ENCODE results near the gene WDFY1. TPM values are rescaled to one million over a fixed set of nuclear protein-coding genes. Genes with fewer than 3 reads are reported as not detected.

The WDFY1 gene
- total RNA-seq, 1 donor from 2014 or later, result 52.6 TPM

DNA sequence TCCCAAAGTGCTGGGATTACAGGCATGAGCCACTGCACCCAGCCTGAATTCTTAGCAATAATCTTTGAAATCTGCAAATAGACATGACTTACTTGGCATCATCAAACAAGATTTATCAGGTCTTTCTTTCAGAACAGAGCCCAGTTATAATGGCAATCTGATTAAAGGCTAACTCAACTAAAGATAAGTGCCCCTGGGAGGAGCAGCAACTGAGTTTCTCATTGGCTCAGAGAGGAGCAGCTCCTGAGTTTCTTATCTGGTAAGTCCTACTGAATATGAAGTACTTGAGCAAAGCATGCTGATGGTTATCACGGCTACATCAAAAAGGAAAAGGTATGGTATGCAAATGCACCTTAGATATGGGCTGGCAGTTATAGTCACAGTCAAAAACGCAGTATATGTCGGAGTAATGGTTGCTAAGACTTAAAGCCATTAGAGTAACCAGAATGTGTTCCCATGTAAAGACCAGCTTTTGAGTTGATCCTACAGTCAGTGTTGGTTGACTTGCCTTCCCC is 92.8 kb downstream of the WDFY1 start:
- no peak for FAIRE-seq

DNA sequence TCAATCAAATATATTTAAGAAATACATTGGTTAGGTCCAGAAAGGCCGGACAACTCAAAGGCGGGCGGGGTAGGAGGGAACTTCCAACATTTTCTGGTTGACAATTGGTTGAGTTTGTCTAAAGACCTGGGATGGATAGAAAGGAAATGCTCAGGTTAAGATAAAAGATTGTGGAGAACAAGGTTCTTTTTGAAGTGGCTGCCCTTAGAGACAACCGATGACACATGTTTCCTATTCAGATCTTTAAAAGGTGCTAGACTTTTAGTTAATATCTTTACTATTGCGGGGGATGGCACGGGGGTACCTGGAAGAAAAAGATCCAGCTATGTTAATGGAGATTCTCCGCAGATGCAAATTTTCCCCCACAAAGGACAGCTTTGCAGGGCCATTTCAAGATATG is 97.7 kb downstream of the WDFY1 start:
- DNase-seq (ENCODE audit: low read depth), result no peak
- Mint-ChIP-seq H3K4me3 (ENCODE audit: unreplicated experiment) (no peak overlapping the region), H3K36me3 (ENCODE audit: low read depth, unreplicated experiment) (peaks cover 21% of the 10 kb centered on the region), H3K27ac (ENCODE audit: unreplicated experiment) (no peak overlapping the region), H3K4me1 (ENCODE audit: low read depth, unreplicated experiment) (peaks cover 7% of the 10 kb centered on the region), H3K27me3 (ENCODE audit: low read depth, unreplicated experiment) (no peaks in the 10 kb centered on the region), H3K9me3 (ENCODE audit: unreplicated experiment) (peaks cover 13% of the 10 kb centered on the region)
- peak overlapping the region; percentile 84 for H3K27ac ChIP-seq (ENCODE audit: low read depth, low read length)
- no peak for FAIRE-seq
- H3K9ac ChIP-seq (ENCODE audit: low read length), result no peak overlapping the region
- peaks cover 5% of the 10 kb centered on the region for H3K9me3 ChIP-seq (ENCODE audit: insufficient read depth, low read depth, low read length)
- no peaks in the 10 kb centered on the region for H3K79me2 ChIP-seq (ENCODE audit: insufficient read depth, low read length)
- peaks cover 4% of the 10 kb centered on the region for H3K36me3 ChIP-seq (ENCODE audit: insufficient read depth, low read length)
- no peak for TF ChIP-seq EZH2 (IDR thresholded peaks at IDR 0.05; ENCODE audit: insufficient read depth, low read length)
- TF ChIP-seq CTCF (IDR thresholded peaks at IDR 0.05; ENCODE audit: insufficient read depth, low read depth, low read length), result no peak
- no peak overlapping the region for H2AFZ ChIP-seq (ENCODE audit: low read depth, low read length)
- peaks cover 8% of the 10 kb centered on the region for H3K4me1 ChIP-seq (ENCODE audit: insufficient read depth, low read length)
- no peaks in the 10 kb centered on the region for H4K20me1 ChIP-seq (ENCODE audit: insufficient read depth, low read length)
- H3K4me2 ChIP-seq (ENCODE audit: low read length), result no peak overlapping the region
- H3K27me3 ChIP-seq (ENCODE audit: insufficient read depth, low read length), result no peaks in the 10 kb centered on the region
- H3K4me3 ChIP-seq (ENCODE audit: insufficient read depth, low read depth, low read length), result no peak overlapping the region

More for the DNA sequence above, 92.8 kb downstream of the WDFY1 start:
- no peak for TF ChIP-seq CTCF (IDR thresholded peaks at IDR 0.05; ENCODE audit: insufficient read depth, low read depth, low read length)
- TF ChIP-seq EZH2 (IDR thresholded peaks at IDR 0.05; ENCODE audit: insufficient read depth, low read length), result no peak
- no peak overlapping the region for H3K4me3 Mint-ChIP-seq (ENCODE audit: unreplicated experiment)
- Histone ChIP-seq H3K4me3 (ENCODE audit: insufficient read depth, low read depth, low read length) (no peak overlapping the region), H3K4me2 (ENCODE audit: low read length) (no peak overlapping the region), H3K4me1 (ENCODE audit: insufficient read depth, low read length) (peaks cover 10% of the 10 kb centered on the region), H2AFZ (ENCODE audit: low read depth, low read length) (no peak overlapping the region), H4K20me1 (ENCODE audit: insufficient read depth, low read length) (no peaks in the 10 kb centered on the region), H3K9me3 (ENCODE audit: insufficient read depth, low read depth, low read length) (peaks cover 5% of the 10 kb centered on the region), H3K9ac (ENCODE audit: low read length) (no peak overlapping the region), H3K27ac (ENCODE audit: low read depth, low read length) (no peak overlapping the region), H3K79me2 (ENCODE audit: insufficient read depth, low read length) (no peaks in the 10 kb centered on the region), H3K36me3 (ENCODE audit: insufficient read depth, low read length) (peaks cover 6% of the 10 kb centered on the region), H3K27me3 (ENCODE audit: insufficient read depth, low read length) (no peaks in the 10 kb centered on the region)
- peaks cover 7% of the 10 kb centered on the region for H3K4me1 Mint-ChIP-seq (ENCODE audit: low read depth, unreplicated experiment)
- peaks cover 27% of the 10 kb centered on the region for H3K36me3 Mint-ChIP-seq (ENCODE audit: low read depth, unreplicated experiment)
- H3K9me3 Mint-ChIP-seq (ENCODE audit: unreplicated experiment), result peaks cover 13% of the 10 kb centered on the region
- H3K27me3 Mint-ChIP-seq (ENCODE audit: low read depth, unreplicated experiment), result no peaks in the 10 kb centered on the region
- no peak for DNase-seq (ENCODE audit: low read depth)
- H3K27ac Mint-ChIP-seq (ENCODE audit: unreplicated experiment), result no peak overlapping the region

DNA sequence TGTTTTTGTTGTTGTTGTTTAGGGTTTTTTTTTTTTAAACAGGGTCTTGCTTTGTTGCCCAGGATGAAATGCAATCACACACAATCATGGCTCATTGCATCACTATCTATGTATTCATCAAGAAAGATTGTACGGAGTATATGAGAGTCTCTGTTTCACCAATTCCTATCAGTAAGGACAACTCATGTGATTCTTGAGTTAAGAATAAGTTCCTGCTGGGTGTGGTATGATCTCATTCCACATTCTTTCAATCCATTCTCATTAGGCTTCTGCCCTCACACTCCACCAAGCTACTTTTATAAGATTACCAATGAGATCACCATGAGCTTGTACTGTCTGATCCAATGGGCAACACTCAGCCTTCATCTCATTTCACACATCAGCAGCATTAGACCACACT is 98.6 kb downstream of the WDFY1 start:
- no peaks in the 10 kb centered on the region for H3K27me3 ChIP-seq (ENCODE audit: insufficient read depth, low read length)
- peak overlapping the region; percentile 76 for H3K27ac Mint-ChIP-seq (ENCODE audit: unreplicated experiment)
- H3K36me3 Mint-ChIP-seq (ENCODE audit: low read depth, unreplicated experiment), result peaks cover 21% of the 10 kb centered on the region
- H2AFZ ChIP-seq (ENCODE audit: low read depth, low read length), result no peak overlapping the region
- DNase-seq (ENCODE audit: low read depth), result peak; percentile 93
- H3K79me2 ChIP-seq (ENCODE audit: insufficient read depth, low read length), result no peaks in the 10 kb centered on the region
- H3K9me3 Mint-ChIP-seq (ENCODE audit: unreplicated experiment), result peaks cover 13% of the 10 kb centered on the region
- H3K4me3 Mint-ChIP-seq (ENCODE audit: unreplicated experiment), result no peak overlapping the region
- H3K4me2 ChIP-seq (ENCODE audit: low read length), result peak overlapping the region; percentile 19
- TF ChIP-seq EZH2 (IDR thresholded peaks at IDR 0.05; ENCODE audit: insufficient read depth, low read length) (no peak), CTCF (IDR thresholded peaks at IDR 0.05; ENCODE audit: insufficient read depth, low read depth, low read length) (no peak)
- peak overlapping the region; percentile 84 for H3K27ac ChIP-seq (ENCODE audit: low read depth, low read length)
- H4K20me1 ChIP-seq (ENCODE audit: insufficient read depth, low read length), result no peaks in the 10 kb centered on the region
- peaks cover 8% of the 10 kb centered on the region for H3K4me1 ChIP-seq (ENCODE audit: insufficient read depth, low read length)
- H3K4me1 Mint-ChIP-seq (ENCODE audit: low read depth, unreplicated experiment), result peaks cover 7% of the 10 kb centered on the region
- no peaks in the 10 kb centered on the region for H3K27me3 Mint-ChIP-seq (ENCODE audit: low read depth, unreplicated experiment)
- H3K4me3 ChIP-seq (ENCODE audit: insufficient read depth, low read depth, low read length), result no peak overlapping the region
- H3K9me3 ChIP-seq (ENCODE audit: insufficient read depth, low read depth, low read length), result peaks cover 5% of the 10 kb centered on the region
- peak; percentile 91 for FAIRE-seq
- peaks cover 2% of the 10 kb centered on the region for H3K36me3 ChIP-seq (ENCODE audit: insufficient read depth, low read length)
- peak overlapping the region; percentile 58 for H3K9ac ChIP-seq (ENCODE audit: low read length)

Measured in astrocyte (in vitro differentiated cells and primary cell).